ENCODE data around the gene CDH13. TPM values are rescaled to one million over a fixed set of nuclear protein-coding genes. Genes with fewer than 3 reads are reported as not detected.

Gene CDH13
- total and polyA plus RNA-seq, 10 of the 15 experiments (the other 5 are each of a cell fraction or from before 2014, with no cell fraction given): under 0.01 to 0.05 TPM; not detected in 8

DNA sequence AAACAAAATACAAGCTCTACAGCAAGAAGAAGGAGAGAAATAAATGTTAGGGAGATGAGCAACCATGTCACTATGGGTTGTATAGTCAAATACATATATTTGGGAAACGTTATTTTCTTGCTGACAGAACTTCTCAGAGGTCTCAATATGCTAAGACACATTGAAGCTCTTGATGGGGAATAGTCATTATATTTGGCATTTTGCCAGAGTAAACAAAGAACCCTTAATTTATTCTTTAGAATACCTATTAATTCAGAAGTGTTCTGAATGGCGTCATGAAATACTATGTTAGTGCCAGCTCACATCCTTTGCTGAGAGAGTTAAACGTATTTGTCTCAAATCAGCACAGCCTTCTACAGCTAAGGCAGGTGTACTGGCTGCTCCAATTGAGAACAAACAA lies 458.9 kb downstream of the CDH13 start:
- in situ Hi-C loops (cut with MboI) (no loop called here), intact Hi-C loops (cut with micrococcal nuclease; ENCODE audit: unreplicated experiment) (no loop called here)
- Histone ChIP-seq H3K36me3 (ENCODE audit: control insufficient read depth in 2 of 2, insufficient read depth in 2 of 2, low read length in 1 of 2) (no peaks in the 10 kb centered on the region), H3K9ac (ENCODE audit: control insufficient read depth, insufficient read depth, low read length) (no peak overlapping the region), H3K4me2 (ENCODE audit: control insufficient read depth, insufficient read depth) (no peak overlapping the region), H3K4me1 (ENCODE audit: control insufficient read depth, insufficient read depth, low read length) (no peaks in the 10 kb centered on the region), H2AFZ (ENCODE audit: control insufficient read depth, low read depth, low read length) (no peak overlapping the region), H3K4me3 (no peak overlapping the region), H3K27ac (ENCODE audit: control insufficient read depth, insufficient read depth) (no peak overlapping the region), H3K9me3 (replicated peaks; ENCODE audit: control insufficient read depth, insufficient read depth, low read length) (no peaks in the 10 kb centered on the region), H3K79me2 (ENCODE audit: control insufficient read depth, insufficient read depth, low read length) (no peaks in the 10 kb centered on the region), H3K27me3 (replicated peaks in 1 of 2; ENCODE audit: control insufficient read depth in 2 of 2, insufficient read depth in 2 of 2, low read length in 1 of 2) (no peaks in the 10 kb centered on the region), H4K20me1 (ENCODE audit: control insufficient read depth, insufficient read depth) (no peaks in the 10 kb centered on the region)
- 17% methylated on average over 3 of the region's 3 CpGs for WGBS (ENCODE audit: insufficient coverage, insufficient replicate concordance, low lambda C conversion rate, missing lambda C conversion rate)
- DNase-seq (ENCODE audit: low read depth, low spot score): no peak
- ChIA-PET RAD21 (ENCODE audit: unreplicated experiment) (no interaction called here), POLR2A (no interaction called here), SMC1A (ENCODE audit: uncharacterized antibody, unreplicated experiment) (interaction anchor here (0.6 kb wide), 1 partner anchor 275 kb away, joined by 3 read pairs; no protein-coding TSS in a partner anchor), CTCF (no interaction called here)
- BruUV-seq (replicated peaks): no TSS peak
- no peak for ATAC-seq
- FAIRE-seq: no peak
- TF ChIP-seq, protein P1, sequence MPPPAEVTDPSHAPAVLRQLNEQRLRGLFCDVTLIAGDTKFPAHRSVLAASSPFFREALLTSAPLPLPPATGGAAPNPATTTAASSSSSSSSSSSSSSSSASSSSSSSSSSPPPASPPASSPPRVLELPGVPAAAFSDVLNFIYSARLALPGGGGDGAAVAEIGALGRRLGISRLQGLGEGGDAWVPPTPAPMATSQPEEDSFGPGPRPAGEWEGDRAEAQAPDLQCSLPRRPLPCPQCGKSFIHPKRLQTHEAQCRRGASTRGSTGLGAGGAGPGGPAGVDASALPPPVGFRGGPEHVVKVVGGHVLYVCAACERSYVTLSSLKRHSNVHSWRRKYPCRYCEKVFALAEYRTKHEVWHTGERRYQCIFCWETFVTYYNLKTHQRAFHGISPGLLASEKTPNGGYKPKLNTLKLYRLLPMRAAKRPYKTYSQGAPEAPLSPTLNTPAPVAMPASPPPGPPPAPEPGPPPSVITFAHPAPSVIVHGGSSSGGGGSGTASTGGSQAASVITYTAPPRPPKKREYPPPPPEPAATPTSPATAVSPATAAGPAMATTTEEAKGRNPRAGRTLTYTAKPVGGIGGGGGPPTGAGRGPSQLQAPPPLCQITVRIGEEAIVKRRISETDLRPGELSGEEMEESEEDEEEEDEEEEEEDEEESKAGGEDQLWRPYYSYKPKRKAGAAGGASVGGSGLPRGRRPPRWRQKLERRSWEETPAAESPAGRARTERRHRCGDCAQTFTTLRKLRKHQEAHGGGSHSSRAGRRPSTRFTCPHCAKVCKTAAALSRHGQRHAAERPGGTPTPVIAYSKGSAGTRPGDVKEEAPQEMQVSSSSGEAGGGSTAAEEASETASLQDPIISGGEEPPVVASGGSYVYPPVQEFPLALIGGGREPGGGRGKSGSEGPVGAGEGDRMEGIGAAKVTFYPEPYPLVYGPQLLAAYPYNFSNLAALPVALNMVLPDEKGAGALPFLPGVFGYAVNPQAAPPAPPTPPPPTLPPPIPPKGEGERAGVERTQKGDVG (CRISPR knock-in tag; IDR thresholded peaks at IDR 0.05): no peak
- TF ChIP-seq IKZF1 (conservative IDR thresholded peaks at IDR 0.05) (no peak), IKZF2 (IDR thresholded peaks at IDR 0.05) (no peak), RB1 (IDR thresholded peaks at IDR 0.05; ENCODE audit: borderline replicate concordance) (no peak), CREB1 (IDR thresholded peaks at IDR 0.05; ENCODE audit: low read depth) (no peak), RBBP5 (conservative IDR thresholded peaks at IDR 0.05) (no peak), SMC3 (IDR thresholded peaks at IDR 0.05; ENCODE audit: borderline replicate concordance, low read length) (no peak), ATF3 (IDR thresholded peaks at IDR 0.05; ENCODE audit: borderline replicate concordance, extremely low read depth, low read depth, low read length) (no peak), POLR2AphosphoS5 (IDR thresholded peaks at IDR 0.05; ENCODE audit: low read length) (no peak), FOXM1 (IDR thresholded peaks at IDR 0.05; ENCODE audit: low read depth, low read length) (no peak), USF2 (IDR thresholded peaks at IDR 0.05; ENCODE audit: borderline replicate concordance, low read depth, low read length) (no peak), KAT2A (conservative IDR thresholded peaks at IDR 0.05; ENCODE audit: control insufficient read depth, low read depth, low read length) (no peak), ZNF687 (IDR thresholded peaks at IDR 0.05) (no peak), HDAC6 (IDR thresholded peaks at IDR 0.05; ENCODE audit: unreplicated experiment) (no peak)
- TF ChIP-seq, protein P2, sequence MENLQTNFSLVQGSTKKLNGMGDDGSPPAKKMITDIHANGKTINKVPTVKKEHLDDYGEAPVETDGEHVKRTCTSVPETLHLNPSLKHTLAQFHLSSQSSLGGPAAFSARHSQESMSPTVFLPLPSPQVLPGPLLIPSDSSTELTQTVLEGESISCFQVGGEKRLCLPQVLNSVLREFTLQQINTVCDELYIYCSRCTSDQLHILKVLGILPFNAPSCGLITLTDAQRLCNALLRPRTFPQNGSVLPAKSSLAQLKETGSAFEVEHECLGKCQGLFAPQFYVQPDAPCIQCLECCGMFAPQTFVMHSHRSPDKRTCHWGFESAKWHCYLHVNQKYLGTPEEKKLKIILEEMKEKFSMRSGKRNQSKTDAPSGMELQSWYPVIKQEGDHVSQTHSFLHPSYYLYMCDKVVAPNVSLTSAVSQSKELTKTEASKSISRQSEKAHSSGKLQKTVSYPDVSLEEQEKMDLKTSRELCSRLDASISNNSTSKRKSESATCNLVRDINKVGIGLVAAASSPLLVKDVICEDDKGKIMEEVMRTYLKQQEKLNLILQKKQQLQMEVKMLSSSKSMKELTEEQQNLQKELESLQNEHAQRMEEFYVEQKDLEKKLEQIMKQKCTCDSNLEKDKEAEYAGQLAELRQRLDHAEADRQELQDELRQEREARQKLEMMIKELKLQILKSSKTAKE (IDR thresholded peaks at IDR 0.05; ENCODE audit: low read depth, poor library complexity, severe bottlenecking): no peak
